NCI-H510A (cell line): ENCODE measurements around the gene CFAP65.

ENCODE experiments used
- DNase-seq: peaks from one replicate; lab custom pipeline; 2025; lab: John Stamatoyannopoulos, UW

Gene CFAP65

DNA sequence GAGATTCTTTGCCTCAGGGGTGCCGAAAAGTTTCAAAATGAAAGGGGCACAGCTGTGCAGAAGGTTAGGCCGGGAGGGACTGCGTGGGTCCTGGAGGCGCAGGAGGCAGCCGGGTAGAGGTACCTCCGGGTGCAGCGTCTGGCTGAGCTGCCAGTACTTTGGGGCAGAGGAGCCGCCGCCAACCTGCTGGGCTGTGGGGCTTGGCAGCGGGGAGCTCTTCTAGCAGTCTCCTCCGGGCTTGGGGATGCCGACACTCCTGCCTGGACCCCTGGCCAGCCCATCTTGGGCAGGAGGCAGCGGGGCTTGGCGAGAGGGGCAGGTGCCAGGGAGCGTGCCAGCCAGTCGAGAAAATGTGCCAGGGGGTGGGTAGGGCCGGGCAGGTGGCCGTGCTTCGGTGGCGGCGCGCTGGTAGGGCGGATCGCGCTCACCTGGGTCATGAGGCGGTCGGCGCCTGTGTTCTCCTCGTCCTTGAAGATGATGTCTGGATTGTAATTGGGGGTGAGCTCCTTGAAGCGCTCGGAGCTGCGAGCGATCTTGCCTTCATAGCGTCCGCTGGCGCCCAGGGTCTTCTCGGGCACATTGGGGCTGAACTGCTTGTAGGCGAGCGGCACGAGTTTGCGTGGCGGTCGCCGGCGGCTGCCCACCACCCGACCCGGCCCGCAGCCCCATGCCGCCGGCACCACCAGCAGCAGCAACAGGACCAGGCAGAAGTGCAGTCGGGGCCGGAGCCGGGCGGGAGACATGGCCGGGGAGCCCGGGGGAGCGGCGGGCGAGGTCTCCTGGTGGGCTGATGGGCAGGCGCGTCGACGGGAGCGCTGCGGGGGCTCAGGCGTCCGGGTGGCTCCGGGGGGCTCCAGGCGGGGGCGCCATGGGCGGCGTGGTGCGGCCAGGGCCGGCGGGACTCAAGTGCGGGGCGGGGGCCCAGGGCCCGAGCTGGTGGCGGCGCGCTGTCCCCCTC lies 18.7 kb upstream of the CFAP65 start:
- DNase-seq: no peak

DNA sequence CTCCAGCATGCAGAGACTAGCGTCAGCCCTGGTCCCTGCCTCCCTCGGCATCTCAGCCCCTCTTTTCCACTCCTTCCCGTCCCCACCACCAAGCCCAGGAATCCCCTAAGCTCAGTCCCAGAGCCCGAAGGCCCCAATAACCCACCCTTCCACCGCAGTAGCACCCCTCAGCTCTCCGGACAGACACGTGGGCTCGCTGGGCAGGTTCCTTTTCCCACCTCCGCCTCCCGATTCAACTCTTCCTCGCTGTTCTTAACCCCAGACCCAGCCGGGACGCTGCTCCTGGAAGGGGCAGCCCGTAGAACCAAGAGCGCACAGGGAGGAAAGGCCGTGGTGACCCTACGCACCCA lies 18.0 kb upstream of the CFAP65 start:
- no peak for DNase-seq

DNA sequence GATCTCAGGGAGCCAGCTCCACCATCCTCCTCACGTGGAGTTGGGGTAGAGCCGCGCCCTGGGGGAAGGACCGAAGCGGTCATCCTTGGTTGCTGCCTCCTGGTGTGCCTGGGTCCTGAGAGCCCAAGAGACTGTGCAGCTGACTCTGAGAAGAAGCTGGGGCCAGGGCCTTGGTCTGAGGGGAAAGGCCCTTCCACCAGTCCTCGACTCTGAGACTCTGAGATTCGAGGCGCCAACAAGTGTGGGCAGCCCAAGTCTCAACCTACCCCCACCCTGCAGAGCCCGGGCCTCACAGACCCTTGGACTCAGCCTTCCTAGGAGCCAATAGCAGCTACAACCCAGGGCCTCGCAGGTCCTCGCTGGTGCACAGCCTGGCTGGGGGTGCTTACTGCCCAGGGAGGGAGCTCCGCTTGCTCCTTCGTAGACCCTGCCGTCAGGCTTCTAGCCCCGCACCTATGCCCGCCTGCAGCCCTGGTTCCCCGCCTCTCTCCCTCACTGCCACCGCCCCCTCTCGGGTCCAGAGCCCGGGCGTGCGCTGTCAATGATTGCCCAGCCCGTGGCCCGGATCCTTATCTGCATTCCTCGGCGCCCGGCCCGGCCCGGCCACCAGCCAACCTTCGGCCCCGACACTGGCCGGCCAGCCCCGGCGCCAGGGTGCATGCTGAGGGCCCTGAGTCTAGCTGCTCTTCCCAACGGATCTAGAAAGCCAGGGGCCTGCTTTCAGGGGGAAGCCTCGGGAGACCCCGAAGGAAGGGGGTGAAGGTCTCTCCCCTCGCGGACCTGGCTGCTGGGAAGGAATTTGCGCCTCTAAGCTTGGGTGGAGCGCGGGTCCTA lies 17.4 kb upstream of the CFAP65 start:
- DNase-seq: no peak

DNA sequence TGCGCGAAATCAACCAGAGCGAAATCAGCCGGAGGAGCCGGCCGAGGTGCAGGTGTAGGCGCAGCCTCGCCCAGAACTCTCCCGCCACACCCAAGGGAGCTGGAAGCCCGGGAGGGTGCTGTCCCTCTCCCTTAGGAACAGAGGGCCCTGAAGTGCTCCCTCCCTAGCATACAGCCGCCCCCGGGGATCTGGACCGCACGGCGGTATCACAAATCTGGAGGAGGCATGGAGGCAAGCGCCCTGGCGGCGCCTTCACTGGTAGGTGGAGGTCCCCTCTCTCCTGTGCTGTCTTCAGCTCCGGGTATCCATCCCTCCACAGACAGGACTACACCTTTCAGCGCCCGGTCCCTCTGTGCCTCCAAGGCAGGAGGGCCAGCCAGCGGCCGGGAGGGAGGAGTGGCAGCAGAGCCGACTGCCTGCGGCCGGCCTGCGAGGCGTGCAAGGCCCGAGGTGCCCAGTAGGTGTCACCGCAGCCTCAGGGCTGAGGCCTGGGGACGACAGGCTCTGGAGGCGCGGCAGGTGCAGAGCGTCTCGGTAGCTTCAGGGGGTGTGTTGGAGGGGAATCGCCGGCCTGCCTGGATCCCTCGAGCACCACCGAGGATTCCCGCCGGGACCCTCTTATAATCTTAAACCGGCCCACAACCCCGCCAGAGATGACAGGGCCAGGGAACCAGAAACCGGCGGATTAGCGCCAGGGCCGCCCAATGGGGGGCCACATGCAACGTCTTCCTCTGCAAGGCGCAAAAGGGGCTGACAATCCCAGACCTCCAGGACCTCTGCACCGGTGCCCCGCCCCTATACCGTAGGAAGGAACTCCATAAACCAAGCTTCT lies 16.6 kb upstream of the CFAP65 start:
- peak; percentile 74 for DNase-seq

DNA sequence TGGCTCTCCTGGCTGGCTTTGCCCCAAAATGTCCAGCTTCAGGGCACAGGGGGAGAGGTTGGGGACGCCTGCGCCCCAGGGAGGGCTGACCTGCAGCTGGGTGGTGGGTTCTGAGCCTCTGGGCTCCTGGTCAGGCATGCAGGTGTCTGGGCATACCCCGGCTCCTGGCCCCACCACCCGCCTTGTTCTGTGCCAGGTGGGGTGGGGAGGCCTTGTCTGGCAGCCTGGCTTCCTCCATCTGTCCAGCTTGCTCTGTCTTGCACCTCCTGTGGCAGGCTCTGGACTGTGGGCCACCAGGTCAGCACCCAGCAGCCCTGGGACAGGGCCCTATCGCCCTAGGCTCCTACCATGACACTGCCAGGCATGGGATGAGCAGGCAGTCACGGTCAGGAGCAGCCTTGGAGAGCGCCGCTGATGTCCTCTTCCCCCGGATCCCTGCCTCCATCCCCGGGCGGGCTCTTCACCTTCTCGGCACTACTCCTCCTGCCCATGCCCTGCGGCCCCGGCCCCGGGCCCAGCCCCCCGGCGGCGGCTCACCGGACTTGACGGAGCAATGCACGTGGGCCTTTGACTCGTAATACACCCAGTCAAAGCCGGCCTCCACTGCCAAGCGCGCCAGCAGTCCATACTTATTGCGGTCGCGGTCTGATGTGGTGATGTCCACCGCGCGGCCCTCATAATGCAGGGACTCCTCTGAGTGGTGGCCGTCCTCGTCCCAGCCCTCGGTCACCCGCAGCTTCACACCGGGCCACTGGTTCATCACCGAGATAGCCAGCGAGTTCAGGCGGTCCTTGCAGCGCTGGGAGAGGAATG lies 15.8 kb upstream of the CFAP65 start:
- DNase-seq: no peak

DNA sequence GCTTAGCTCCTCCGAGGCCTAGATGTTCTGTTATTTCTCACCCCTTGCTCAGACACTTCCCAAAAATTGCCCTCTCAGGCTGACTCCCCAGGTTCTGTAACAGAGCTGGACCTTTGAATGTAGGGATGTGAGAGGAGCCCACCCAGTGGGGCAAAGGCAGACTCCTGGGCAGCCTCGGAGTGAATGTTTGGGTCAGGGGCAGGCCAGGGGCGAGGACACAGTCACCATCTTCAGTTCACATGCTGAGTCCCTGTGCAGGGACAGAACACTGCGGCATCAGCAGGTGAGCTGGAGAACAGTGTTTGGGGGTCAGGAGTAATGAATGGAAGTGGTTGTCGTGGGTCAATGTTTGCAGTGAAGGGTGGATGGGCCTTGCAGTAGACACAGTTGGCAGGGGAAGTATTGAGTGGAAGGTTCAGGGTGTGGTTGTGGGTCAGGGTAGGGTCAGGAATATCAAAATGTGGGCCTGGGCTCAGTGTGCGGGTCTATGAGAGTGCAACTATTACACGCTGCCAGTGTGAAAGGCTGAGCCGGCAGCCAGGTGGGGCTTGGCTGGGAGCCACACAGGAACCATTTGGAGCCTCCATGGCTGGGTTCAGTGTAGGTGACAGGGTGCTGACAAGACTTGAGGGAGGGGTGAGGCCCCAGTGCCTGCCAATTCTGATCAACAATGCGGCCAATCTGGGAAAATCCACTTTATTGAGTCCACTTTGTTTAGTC lies 15.0 kb upstream of the CFAP65 start:
- DNase-seq: no peak

DNA sequence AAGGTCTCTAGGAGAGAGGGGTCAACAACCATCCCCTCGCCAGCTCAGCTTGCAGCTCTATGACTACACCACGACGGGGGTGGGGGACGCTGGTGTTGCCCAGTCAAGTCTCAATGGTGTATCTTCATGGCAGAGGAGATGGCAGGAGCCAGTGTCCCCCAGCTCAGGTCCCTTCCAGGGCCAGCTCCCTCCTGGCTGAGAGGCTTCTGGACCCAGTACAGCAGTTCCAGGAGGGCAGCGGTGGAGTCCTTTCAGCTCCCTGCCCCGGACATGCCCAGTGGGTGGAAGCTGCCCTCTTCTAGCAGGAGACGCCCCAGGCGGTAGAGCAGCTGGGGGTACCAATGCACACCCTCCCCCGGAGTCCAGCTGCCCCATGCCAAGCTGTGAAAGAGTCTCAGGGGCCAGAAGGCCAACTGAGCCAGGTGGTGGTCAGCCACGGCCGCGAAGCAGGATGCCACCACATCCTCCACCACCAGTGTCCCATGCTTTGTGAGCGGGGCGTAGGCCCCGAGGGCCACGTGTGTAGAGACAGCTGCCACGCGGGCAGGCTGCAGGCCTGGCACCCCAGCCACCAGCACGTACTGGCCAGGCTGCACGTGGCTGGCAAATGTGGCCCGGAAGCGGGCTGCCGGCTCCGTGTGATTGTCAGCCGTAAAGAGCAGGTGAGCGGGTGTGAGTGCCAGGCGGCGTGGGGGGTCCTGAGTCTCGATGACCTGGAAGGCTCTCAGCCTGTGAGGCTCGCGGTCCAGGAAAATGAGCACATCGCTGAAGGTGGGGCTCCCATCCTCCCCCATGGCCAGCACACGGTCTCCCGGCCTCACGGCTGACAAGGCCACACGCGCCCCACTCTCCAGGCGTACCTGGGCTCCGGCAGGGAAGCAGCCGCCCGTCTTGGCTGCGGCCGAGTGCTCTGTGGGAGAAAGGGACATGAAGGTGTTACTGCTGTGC lies 13.9 kb upstream of the CFAP65 start:
- DNase-seq: no peak

DNA sequence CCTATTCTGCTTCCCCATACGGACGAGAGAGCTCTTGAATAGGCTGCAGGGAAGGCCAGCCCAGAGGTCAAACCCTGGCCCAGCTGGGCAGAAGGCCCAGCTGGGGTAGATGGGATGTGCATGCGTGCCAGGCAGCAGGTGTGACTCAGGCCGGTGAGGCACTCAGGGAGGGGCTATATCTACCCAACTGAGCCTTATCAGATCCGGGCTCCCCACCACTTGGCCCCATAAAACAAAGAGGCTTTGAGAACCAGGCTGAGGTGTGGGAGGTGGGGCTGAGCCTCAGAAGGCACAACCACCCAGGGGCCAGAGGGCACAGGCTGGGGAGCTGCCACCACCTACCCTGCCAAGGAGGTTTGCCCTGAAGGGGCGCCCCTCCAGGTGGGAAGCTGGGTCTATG lies 8.0 kb upstream of the CFAP65 start:
- DNase-seq: no peak

DNA sequence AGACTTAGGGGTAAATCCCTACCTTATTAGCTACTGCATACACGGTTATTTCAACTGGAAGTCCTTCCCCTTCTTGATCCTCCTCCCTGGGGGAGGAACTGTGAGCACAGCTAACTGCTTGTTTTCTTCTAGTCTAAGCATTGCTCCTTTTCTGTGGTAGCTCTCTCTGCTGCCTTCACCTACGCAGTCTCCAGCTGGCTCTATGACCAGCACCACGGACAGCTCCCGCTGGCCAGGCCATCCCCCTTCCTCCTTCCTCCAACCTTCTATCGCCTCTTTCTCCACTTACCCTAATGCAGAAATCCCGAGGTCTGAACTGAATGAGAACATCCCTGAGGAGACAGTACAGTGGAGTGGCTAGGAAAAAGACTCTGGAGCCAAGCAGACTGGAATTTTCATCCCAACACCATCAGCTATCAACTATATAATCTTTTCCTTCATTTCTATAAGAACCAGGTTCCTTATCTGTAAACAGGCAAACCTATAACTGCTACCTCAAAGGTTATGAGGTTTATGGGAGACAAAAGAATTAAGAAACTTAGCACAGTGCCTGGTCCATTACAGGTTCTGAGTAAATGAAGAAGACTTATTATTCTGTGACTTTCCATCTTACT lies 4.7 kb upstream of the CFAP65 start:
- DNase-seq: no peak

DNA sequence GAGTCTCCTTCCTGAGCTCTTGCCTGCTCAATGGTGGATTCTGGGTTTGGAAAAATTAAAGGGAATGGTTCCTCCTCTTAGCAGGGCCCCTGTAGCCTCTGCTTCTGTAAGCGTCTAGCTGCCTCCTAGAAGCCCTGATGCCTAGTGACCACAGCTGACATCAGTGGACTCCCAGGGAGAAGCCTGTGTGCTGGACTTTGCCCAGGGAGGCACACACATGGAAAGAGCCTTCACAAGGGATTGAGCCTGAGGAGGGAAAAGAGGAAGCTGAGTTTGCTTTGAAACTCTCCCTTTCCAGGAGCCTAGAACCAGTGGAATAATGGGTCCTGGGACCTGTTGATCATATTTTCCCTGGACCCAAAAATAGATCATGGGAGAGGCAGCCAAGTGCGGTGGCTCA lies 1.4 kb upstream of the CFAP65 start:
- DNase-seq: no peak

DNA sequence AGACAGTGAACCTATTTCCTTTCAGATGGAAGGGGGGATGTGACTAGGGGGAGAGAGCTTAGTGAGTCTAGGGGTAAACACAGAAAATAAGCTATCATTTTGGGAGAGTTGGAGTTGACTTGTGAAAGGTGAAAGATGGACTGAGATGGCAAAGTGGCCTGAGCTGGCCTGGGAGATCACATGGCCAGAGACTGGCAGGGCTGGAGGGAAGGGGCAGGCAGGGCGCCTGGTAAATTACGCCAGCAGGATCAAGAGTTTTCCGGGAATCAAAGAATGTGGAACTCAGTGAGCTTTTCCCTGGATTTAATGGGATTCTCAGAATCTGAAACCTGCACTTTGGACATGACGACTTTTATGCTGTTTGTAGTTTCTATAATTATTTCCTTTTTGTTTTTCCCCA lies 841 bp upstream of the CFAP65 start:
- no peak for DNase-seq

DNA sequence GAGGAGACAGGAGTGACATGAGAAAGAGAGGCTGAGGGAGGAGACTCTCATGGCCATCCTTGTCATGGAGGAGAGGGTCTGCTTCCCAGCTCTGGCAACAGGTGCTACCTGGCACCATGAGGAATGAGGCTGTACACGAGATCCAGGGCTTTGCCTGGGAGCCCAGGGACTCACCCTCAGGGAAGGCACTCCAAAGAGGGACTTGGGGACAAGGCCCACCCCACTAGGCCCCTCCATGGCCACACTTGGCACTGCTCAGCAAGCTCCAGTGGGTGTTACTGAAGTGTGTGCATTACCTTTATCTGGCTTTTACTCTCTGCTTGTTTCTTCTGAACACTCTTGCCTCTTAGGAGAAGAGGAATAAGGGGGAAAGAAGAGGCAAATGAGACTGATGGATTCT lies 2.7 kb downstream of the CFAP65 start:
- DNase-seq: no peak

DNA sequence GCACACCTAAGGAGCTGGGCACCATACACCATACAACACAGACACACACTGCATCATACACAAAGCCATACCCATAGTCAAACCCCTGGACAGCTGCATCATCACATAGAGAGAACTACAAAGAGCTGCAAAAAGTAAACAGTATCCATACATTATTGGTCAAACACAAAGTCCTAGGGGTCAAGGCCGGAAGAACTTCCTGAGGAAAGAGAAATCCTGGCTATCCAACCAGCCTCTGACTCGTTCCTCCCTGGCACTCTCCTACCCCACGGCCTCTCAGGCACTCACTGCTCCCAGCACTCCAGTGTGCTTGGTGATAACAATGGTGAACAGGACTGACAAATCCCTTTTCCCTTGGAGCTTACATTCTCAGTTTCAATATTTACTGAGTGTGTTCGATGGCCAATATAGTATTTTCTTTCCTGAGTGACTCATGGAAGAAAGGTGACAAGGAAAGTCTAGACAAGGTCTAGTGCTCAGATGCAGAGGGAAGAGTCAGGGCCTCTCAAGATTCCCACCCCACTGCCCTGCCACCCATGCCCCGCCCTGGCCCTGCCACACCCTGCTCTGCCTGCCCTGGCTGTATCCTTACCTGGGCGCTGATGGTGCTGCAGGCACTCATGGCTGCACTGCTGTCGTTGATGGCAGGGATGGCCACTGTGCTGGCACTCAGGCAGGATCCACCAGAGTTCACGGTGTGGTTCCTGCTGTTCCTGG lies 3.4 kb downstream of the CFAP65 start:
- no peak for DNase-seq

DNA sequence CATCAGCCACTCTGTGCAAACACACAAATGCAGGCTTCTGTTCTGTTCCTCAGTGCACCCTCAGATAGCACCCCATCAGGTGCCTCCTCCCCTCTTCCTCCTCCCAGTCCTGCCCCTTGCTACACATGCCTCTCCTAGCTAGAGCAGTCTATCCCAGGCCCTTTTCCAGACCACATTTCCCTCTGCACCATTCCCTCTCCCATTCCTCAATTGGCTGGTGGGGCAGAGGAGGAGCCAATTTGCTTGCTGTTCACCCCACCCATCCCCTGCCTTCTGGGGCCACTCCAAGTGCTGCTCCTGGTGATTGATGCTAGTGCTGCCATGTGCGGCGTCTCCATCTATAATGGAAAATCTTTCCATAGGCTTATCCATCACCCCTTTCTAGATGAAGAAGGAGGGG lies 5.4 kb downstream of the CFAP65 start:
- no peak for DNase-seq

DNA sequence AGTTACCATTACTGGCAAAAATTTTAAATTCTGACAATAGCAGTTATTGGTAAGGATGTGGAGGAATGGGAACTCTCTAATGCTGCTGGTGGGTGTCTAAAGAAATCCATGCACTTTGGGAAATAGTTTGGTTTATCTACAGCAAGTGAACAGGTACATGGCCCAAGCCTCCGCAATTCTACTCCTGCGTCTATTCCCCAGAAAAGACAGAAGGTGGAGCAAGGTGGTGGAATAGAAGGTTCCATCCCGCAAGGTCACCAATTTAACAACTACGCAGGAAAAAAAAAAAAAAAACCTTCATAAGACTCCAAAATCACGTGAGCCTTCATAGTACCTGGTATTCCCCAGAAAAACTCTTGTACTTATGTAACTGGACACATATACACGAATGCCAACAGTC lies 6.5 kb downstream of the CFAP65 start:
- DNase-seq: no peak

DNA sequence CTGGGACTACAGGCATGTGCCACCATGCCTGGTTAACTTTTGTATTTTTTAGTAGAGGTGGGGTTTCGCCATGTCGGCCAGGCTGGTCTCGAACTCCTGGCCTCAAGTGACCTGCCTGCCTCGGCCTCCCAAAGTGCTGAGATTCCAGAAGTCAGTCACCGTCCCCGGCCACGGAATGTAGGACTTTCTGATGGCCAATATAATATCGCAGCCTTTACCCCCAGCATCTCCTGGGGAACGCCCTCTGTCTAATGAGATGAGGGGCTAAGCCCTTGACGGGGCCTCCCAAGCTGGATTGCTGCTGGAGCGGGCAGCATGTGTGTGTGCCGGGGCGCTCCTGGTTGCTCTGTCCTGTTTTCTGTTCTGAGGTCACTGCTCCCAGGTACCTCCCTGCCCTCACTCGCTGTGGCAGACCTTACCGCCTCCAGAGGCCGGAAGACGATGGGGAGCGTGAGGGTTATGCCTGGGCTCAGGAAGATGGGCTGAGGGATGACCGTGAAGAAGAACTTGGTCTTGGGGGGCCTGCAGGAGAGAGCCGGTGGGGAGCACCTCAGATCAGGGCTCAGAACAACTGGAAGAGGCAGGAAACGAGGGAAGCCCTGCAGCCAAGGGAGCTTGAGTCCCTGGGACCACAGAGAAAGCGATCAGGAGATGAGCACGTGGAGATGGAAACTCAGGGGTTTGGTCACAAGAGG lies 9.1 kb downstream of the CFAP65 start:
- DNase-seq: no peak

DNA sequence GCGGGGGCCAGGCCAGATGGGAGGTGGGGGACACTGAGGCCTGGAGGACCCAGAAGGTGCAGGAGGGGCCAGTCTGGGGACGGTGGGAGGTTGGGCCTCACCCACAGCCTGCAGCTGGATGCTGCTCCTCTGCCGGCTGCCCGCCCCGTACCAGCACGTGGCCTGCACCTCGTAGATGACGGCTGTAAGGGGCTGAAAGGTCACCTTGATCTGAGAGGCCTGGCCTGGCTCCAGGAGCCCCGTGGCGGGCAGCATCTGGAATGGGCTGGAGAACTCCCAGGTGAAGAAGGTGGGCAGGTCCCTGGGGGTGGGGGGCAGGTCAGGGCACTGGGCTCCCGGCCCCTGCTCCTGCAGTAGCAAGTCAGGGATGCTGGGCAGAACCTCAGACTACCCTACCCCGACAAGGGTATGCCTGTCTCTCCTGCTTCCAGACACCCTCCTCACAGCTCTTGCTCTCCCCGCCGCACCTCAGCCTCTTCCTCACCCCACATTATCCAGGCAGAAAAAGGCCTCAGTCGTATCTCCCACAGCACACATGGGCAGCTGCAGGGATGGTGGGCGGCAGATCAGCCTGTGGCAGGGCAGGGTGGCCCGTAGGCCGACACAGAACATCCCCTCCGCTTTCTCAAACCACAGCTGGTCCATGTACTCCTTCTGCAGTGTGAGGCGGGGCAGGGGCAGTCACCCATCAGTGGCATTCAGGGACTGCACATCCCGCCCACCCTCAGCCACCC lies 10.1 kb downstream of the CFAP65 start:
- DNase-seq: no peak
